Hepatocyte (in vitro differentiated cells): Measurements from ENCODE around the gene SOX8. TPM values are rescaled to one million over a fixed set of nuclear protein-coding genes. Genes with fewer than 3 reads are reported as not detected.

ENCODE experiments used
- DNase-seq: peaks from one replicate; pipeline ENCODE4 v3.0.0-alpha.2; 2016; ENCODE audit warnings: low spot score
- H2AFZ ChIP-seq: fragments of 200-600 bp; sonication (generic); 2 replicates; pipeline ENCODE4 v1.6.0; 2016; ENCODE audit warnings: antibody characterized with exemption, mild to moderate bottlenecking
- H3K27ac ChIP-seq: fragments of 200-600 bp; sonication (generic); 2 replicates; pipeline ENCODE4 v1.5.1; 2016; ENCODE audit warnings: mild to moderate bottlenecking
- H3K27me3 ChIP-seq: fragments of 200-600 bp; sonication (generic); 2 replicates; pipeline ENCODE4 v1.6.1; 2016
- H3K36me3 ChIP-seq: fragments of 200-600 bp; sonication (generic); replicated peaks from 2 replicates; pipeline ENCODE4 v1.5.1; 2016; ENCODE audit warnings: low read depth; ENCODE audit not compliant: insufficient read depth
- H3K4me1 ChIP-seq: fragments of 200-600 bp; sonication (generic); 2 replicates; pipeline ENCODE4 v1.5.1; 2016; ENCODE audit warnings: mild to moderate bottlenecking, moderate library complexity; ENCODE audit not compliant: insufficient read depth
- H3K4me2 ChIP-seq: fragments of 200-600 bp; sonication (generic); 2 replicates; pipeline ENCODE4 v1.6.0; 2016
- H3K4me3 ChIP-seq: fragments of 200-600 bp; sonication (generic); 2 replicates; pipeline ENCODE4 v1.5.1; 2016; ENCODE audit warnings: mild to moderate bottlenecking
- H3K79me2 ChIP-seq: fragments of 200-600 bp; sonication (generic); 2 replicates; pipeline ENCODE4 v1.6.0; 2017; ENCODE audit warnings: mild to moderate bottlenecking
- H3K9me2 ChIP-seq: fragments of 200-600 bp; sonication (generic); replicated peaks from 2 replicates; pipeline ENCODE4 v1.6.0; 2017; ENCODE audit warnings: mild to moderate bottlenecking; ENCODE audit not compliant: insufficient read depth
- H3K9me3 ChIP-seq: fragments of 200-600 bp; sonication (generic); 2 replicates; pipeline ENCODE4 v1.5.1; 2016; ENCODE audit warnings: low read depth, mild to moderate bottlenecking
- H4K20me1 ChIP-seq: fragments of 200-600 bp; sonication (generic); 2 replicates; pipeline ENCODE4 v1.6.0; 2016; ENCODE audit warnings: mild to moderate bottlenecking; ENCODE audit not compliant: insufficient read depth, poor library complexity, severe bottlenecking
- EZH2 ChIP-seq: fragments of 200-600 bp; sonication (generic); IDR thresholded peaks from 2 replicates; pipeline ENCODE4 v1.6.1; 2016; ENCODE audit warnings: antibody characterized with exemption, mild to moderate bottlenecking, borderline replicate concordance
- EZH2phosphoT487 ChIP-seq: fragments of 200-600 bp; sonication (generic); IDR thresholded peaks from one replicate; pipeline ENCODE4 v1.6.1; 2018; ENCODE audit warnings: antibody characterized with exemption, mild to moderate bottlenecking, low read depth, moderate library complexity; ENCODE audit not compliant: unreplicated experiment, severe bottlenecking
- WGBS: methylation state at CpG from one replicate; pipeline ENCODE4 v1.1.6; 2016; ENCODE audit warnings: low lambda C conversion rate; ENCODE audit errors: missing lambda C conversion rate; 5-methylcytosine and 5-hydroxymethylcytosine counted together
- polyA plus RNA-seq: library from polyadenylated mRNA; unstranded; fragments of >200 nt; fragmentation: Nextera tagmentation; extraction: Ambion mirVana; gene quantifications from 2 replicates; pipeline ENCODE4 v1.2.1, GENCODE V29; 2016
- total RNA-seq: library from RNA; depleted of rRNA; stranded (reverse); fragments of >200 nt; gene quantifications from 2 replicates; pipeline ENCODE4 v1.2.3, GENCODE V29; 2014
- TF ChIP-seq, protein P1 (sequence below): fragments of 200-600 bp; sonication (generic); IDR thresholded peaks from 2 replicates; pipeline ENCODE4 v1.5.1; 2016; ENCODE audit warnings: antibody characterized with exemption, mild to moderate bottlenecking; ENCODE audit not compliant: poor library complexity

Gene SOX8
- total and polyA plus RNA-seq, 2 experiments from 2014 or later = 3.8 to 4.7 TPM

DNA sequence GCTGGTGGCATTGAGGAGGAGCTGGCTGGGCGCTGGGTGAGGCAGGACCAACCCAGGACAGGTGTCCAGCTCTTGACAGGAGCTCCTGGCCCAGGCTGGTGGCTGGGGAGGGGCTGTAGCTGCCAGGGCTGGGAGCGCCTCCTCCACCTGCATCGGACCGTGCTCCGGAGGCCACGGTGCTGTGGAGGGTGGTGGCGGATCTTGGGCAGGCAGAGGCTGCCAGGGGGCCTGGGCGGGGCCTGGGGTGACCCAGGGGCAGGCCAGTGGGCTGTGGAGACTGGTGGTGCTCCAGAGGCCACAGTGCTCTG lies 32.0 kb downstream of the SOX8 start:
- H3K9me3 ChIP-seq = no peaks in the 10 kb centered on the region
- no peak overlapping the region for H2AFZ ChIP-seq
- H3K36me3 ChIP-seq = no peaks in the 10 kb centered on the region
- no peaks in the 10 kb centered on the region for H3K27me3 ChIP-seq
- H3K79me2 ChIP-seq = no peaks in the 10 kb centered on the region
- WGBS = 89% methylated on average over 7 of the region's 8 CpGs
- no peak for DNase-seq
- H3K27ac ChIP-seq = no peak overlapping the region
- no peak overlapping the region for H3K4me3 ChIP-seq
- H3K4me1 ChIP-seq = peaks cover 12% of the 10 kb centered on the region
- H3K9me2 ChIP-seq = no peaks in the 10 kb centered on the region
- TF ChIP-seq EZH2phosphoT487 = no peak
- TF ChIP-seq, protein P1, sequence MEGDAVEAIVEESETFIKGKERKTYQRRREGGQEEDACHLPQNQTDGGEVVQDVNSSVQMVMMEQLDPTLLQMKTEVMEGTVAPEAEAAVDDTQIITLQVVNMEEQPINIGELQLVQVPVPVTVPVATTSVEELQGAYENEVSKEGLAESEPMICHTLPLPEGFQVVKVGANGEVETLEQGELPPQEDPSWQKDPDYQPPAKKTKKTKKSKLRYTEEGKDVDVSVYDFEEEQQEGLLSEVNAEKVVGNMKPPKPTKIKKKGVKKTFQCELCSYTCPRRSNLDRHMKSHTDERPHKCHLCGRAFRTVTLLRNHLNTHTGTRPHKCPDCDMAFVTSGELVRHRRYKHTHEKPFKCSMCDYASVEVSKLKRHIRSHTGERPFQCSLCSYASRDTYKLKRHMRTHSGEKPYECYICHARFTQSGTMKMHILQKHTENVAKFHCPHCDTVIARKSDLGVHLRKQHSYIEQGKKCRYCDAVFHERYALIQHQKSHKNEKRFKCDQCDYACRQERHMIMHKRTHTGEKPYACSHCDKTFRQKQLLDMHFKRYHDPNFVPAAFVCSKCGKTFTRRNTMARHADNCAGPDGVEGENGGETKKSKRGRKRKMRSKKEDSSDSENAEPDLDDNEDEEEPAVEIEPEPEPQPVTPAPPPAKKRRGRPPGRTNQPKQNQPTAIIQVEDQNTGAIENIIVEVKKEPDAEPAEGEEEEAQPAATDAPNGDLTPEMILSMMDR = no peak
- TF ChIP-seq EZH2 = no peak
- H4K20me1 ChIP-seq = no peaks in the 10 kb centered on the region
- H3K4me2 ChIP-seq = no peak overlapping the region

DNA sequence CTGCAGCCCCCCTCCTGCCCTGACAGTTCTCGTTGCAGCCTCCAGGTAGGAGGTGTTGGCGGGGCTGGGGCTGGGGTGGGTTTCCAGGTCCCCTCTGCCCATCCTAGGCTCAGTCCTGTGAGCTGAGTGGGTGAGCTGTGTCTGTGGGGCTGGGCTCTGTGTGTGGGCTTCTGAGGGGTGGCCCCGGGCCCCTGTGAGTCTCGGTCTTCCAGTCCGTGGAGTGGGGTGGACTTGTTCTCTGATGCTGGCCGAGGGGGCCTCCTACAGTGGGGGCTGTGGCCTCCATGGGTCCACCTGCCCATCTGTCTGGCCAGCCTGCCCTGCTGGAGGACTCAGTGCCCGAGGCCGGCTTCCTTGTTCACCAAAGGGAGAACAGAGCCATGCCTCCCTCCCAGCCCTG lies 32.7 kb downstream of the SOX8 start:
- H4K20me1 ChIP-seq = no peaks in the 10 kb centered on the region
- 81% methylated on average over 4 of the region's 8 CpGs for WGBS
- no peak overlapping the region for H3K27ac ChIP-seq
- H3K4me2 ChIP-seq = no peak overlapping the region
- H3K4me3 ChIP-seq = no peak overlapping the region
- no peak overlapping the region for H2AFZ ChIP-seq
- TF ChIP-seq EZH2 (no peak), EZH2phosphoT487 (no peak)
- TF ChIP-seq, protein P1 = no peak
- no peaks in the 10 kb centered on the region for H3K9me2 ChIP-seq
- DNase-seq = no peak
- H3K36me3 ChIP-seq = no peaks in the 10 kb centered on the region
- H3K9me3 ChIP-seq = no peaks in the 10 kb centered on the region
- H3K79me2 ChIP-seq = no peaks in the 10 kb centered on the region
- no peaks in the 10 kb centered on the region for H3K27me3 ChIP-seq
- peaks cover 12% of the 10 kb centered on the region for H3K4me1 ChIP-seq

DNA sequence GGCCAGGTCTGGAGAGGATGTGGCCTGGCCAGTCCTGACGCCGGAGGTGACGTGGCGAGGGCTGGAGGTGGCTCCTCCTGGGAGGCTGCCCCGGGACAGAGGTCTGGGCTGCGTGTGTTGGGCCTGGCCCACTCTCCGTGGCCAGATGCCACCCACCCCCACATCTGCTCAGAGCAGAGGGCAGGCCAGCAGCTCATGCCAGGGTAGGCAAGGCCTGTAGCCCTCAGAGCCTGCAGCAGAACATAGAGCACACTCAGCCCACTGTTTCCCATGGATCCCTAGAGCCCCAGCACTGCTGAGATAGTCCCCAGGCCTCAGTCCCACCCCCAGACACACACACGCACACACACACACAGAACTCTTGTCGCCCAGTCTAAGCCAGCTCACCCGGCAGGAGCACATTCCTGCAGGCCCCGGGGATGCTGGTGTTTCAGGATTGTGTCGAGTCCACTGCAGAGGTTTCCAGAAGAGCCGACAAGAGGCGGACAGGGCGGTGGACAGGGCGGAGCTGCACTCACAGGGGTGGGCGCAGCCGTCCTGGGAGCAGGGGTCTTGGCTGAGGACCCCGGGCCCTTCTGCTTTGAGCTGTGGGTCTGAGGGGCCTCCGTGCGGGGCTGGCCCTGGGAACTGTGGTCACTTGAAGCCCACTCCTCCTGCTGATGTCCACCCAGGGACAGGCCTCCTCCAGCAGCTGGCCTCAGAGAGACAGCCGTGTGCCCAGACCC lies 33.4 kb downstream of the SOX8 start:
- H3K4me1 ChIP-seq = peaks cover 10% of the 10 kb centered on the region
- H3K4me3 ChIP-seq = no peak overlapping the region
- 76% methylated on average over 22 of the region's 22 CpGs for WGBS
- no peaks in the 10 kb centered on the region for H3K79me2 ChIP-seq
- H3K36me3 ChIP-seq = no peaks in the 10 kb centered on the region
- H2AFZ ChIP-seq = no peak overlapping the region
- H3K9me2 ChIP-seq = no peaks in the 10 kb centered on the region
- H4K20me1 ChIP-seq = no peaks in the 10 kb centered on the region
- peak; percentile 39 for DNase-seq
- no peaks in the 10 kb centered on the region for H3K9me3 ChIP-seq
- H3K27me3 ChIP-seq = no peaks in the 10 kb centered on the region
- H3K27ac ChIP-seq = no peak overlapping the region
- H3K4me2 ChIP-seq = no peak overlapping the region
- no peak for TF ChIP-seq EZH2
- TF ChIP-seq, protein P1 = no peak
- TF ChIP-seq EZH2phosphoT487 = no peak
